AG10803 (cell line): ENCODE results near the gene C1QTNF12.

Experiments
- DNase-seq: peaks from one replicate; pipeline ENCODE4 v3.0.0; 2010; ENCODE audit warnings: low read depth
- H3K4me3 ChIP-seq: 2 replicates; pipeline ENCODE4 v1.5.1; 2011; ENCODE audit warnings: mild to moderate bottlenecking, low read length, control low read depth
- CTCF ChIP-seq: conservative IDR thresholded peaks from 2 replicates; pipeline ENCODE4 v1.5.1; 2011; ENCODE audit warnings: mild to moderate bottlenecking, low read length, control low read depth, inconsistent platforms

C1QTNF12 gene

GRCh38 chr1:1285102-1285571, 38.6 kb upstream of the C1QTNF12 start:
- no peak overlapping the region for H3K4me3 ChIP-seq
- DNase-seq, result no peak
- no peak for TF ChIP-seq CTCF

- no peak overlapping the region for H3K4me3 ChIP-seq
- no peak for TF ChIP-seq CTCF
- DNase-seq, result no peak
Observed at GRCh38 chr1:1284221-1285101, 37.9 kb upstream of the C1QTNF12 start.

- no peak for TF ChIP-seq CTCF
- H3K4me3 ChIP-seq, result no peak overlapping the region
- DNase-seq, result no peak
Observed at GRCh38 chr1:1283821-1284220, 37.3 kb upstream of the C1QTNF12 start.

- no peak overlapping the region for H3K4me3 ChIP-seq
- TF ChIP-seq CTCF, result no peak
- no peak for DNase-seq
Observed at GRCh38 chr1:1282998-1283397, 36.5 kb upstream of the C1QTNF12 start.

GRCh38 chr1:1281533-1282321, 35.2 kb upstream of the C1QTNF12 start:
- peak; percentile 48 for DNase-seq
- H3K4me3 ChIP-seq, result no peak overlapping the region
- TF ChIP-seq CTCF, result no peak

- DNase-seq, result no peak
- TF ChIP-seq CTCF, result no peak
- no peak overlapping the region for H3K4me3 ChIP-seq
Observed at GRCh38 chr1:1280782-1281481, 34.4 kb upstream of the C1QTNF12 start.
